ENCODE measurements around the gene ETV4.

ETV4 gene

GRCh38 chr17:43546319-43547188 lies at the start of gene ETV4:
ETV4 (minus strand) TSS chr17:43546340; CDS start chr17:43545617, 723 bp downstream.
- peak; percentile 79 for DNase-seq (ENCODE audit: low read depth in 2 of 2)

- DNase-seq (ENCODE audit: low read depth in 2 of 2): no peak
Observed at GRCh38 chr17:43595466-43595865, 49.3 kb upstream of the ETV4 start.

GRCh38 chr17:43591779-43592562 lies 45.8 kb upstream of the ETV4 start:
- peak; percentile 89 for DNase-seq (ENCODE audit: low read depth in 2 of 2)

- DNase-seq (ENCODE audit: low read depth in 2 of 2): no peak
Observed at GRCh38 chr17:43591001-43591400, 44.9 kb upstream of the ETV4 start.

- DNase-seq (ENCODE audit: low read depth in 2 of 2): no peak
Observed at GRCh38 chr17:43588664-43589435, 42.7 kb upstream of the ETV4 start.

- DNase-seq (ENCODE audit: low read depth in 2 of 2): no peak
Observed at GRCh38 chr17:43588121-43588520, 42.0 kb upstream of the ETV4 start.

- no peak for DNase-seq (ENCODE audit: low read depth in 2 of 2)
Observed at GRCh38 chr17:43587647-43588046, 41.5 kb upstream of the ETV4 start.

- DNase-seq (ENCODE audit: low read depth in 2 of 2): no peak
Observed at GRCh38 chr17:43584666-43585102, 38.5 kb upstream of the ETV4 start.

- DNase-seq (ENCODE audit: low read depth in 2 of 2): no peak
Observed at GRCh38 chr17:43583332-43583731, 37.2 kb upstream of the ETV4 start.

- no peak for DNase-seq (ENCODE audit: low read depth in 2 of 2)
Observed at GRCh38 chr17:43581613-43582012, 35.5 kb upstream of the ETV4 start.

- DNase-seq (ENCODE audit: low read depth in 2 of 2): no peak
Observed at GRCh38 chr17:43581130-43581529, 35.0 kb upstream of the ETV4 start.

GRCh38 chr17:43579566-43580140 lies 33.5 kb upstream of the ETV4 start:
- peak; percentile 66 for DNase-seq (ENCODE audit: low read depth in 2 of 2)

- no peak for DNase-seq (ENCODE audit: low read depth in 2 of 2)
Observed at GRCh38 chr17:43578699-43579565, 32.8 kb upstream of the ETV4 start.

GRCh38 chr17:43578404-43578698 lies 32.2 kb upstream of the ETV4 start:
- DNase-seq (ENCODE audit: low read depth in 2 of 2): no peak

- no peak for DNase-seq (ENCODE audit: low read depth in 2 of 2)
Observed at GRCh38 chr17:43577664-43578403, 31.7 kb upstream of the ETV4 start.

- DNase-seq (ENCODE audit: low read depth in 2 of 2): no peak
Observed at GRCh38 chr17:43576563-43577229, 30.6 kb upstream of the ETV4 start.

- no peak for DNase-seq (ENCODE audit: low read depth in 2 of 2)
Observed at GRCh38 chr17:43574896-43575525, 28.9 kb upstream of the ETV4 start.

GRCh38 chr17:43574348-43574747 lies 28.2 kb upstream of the ETV4 start:
- DNase-seq (ENCODE audit: low read depth in 2 of 2): no peak
